GM18498 (cell line): ENCODE results near the gene ZC2HC1C.

Experiments
- ATAC-seq: cut with Tn5 transposase; IDR thresholded peaks from one replicate; pipeline ENCODE4 v1.9.1; 2021; ENCODE audit warnings: mild to moderate bottlenecking, moderate library complexity; ENCODE audit not compliant: unreplicated experiment

The ZC2HC1C gene

GRCh38 chr14:75128596-75128990 lies 59.2 kb downstream of the ZC2HC1C start:
- no peak for ATAC-seq
